GM21723 (cell line): ENCODE results near the gene YTHDC1.
A peak's percentile ranks its signal among the peaks of the same experiment; 100 is the strongest.

Experiments
- ATAC-seq: cut with Tn5 transposase; IDR thresholded peaks from one replicate; pipeline ENCODE4 v1.9.1; 2021; ENCODE audit warnings: mild to moderate bottlenecking, moderate library complexity; ENCODE audit not compliant: unreplicated experiment

The YTHDC1 gene

DNA sequence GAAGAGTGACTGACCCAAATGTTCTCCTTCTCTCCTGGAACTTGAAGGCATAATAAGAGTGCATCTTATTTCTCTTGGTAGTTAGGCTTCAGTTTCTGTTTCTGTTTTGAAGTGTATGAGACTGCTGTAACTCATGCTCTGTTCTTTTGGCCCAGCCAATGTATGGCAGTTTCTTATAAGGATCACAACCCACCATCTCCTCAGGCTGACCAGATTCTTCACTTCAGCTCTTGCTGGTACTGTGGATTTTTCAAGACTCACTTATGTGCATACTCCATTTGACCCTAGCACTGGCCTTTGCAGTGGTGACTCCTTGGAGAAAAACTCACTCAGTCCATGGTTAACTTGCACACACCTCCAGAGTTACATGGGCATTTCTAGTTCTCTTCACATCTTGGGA is 9.6 kb upstream of the YTHDC1 start:
- ATAC-seq = peak; percentile 92

DNA sequence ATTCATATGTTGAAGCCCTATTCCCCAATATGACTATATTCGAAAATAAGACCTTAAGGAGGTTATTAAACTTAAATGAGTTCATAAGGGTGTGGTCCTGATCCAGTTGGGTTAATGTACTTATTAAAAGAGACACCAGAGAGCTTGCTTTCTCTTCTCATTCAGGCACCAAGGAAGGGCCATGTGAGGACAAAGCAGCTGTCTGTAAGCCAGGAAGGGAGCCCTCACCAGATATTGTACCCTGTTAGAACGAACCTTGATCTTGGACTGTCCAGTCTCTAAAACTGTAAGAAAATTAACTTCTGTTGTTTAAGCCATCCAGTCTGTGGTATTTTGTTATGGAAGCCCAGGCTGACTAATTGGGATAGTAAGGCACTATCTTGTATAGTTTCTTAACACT is 9.1 kb upstream of the YTHDC1 start:
- ATAC-seq = peak; percentile 12

DNA sequence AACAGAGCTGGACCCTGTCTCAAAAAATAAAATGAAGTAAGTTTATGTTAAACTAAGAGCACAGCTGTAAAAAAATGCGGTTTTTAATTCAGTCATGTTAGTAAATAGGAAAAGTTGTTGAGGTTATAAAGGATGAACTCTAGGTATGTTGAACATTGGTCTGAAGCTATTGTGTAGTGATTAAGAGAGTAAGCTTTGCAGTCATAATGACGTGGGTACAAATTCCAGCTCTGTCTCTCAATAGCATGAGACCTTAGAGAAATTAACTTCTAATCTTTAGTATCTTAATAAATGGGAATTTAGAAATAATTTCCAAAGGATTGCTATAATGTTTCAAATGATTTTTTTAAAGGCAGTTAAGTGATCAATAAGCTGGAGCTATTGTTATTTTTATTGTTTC is 2.9 kb upstream of the YTHDC1 start:
- no peak for ATAC-seq

DNA sequence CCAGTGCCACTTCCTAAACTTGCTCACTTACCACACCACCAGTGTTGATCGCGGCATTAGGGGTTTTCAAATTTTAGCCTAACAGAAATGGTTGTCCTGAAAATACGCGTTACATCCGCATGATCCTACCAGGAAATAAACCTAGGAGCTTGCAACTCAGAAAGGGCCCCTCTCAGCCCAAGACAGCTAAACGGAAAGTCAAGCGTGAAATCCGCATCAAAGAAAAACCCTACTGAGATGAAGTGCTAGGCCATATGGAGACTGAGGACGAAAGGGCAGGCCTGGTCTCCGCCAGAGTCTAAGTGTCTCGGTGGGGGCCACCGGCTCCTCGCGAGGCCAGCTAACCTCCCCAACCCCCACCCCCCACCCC is 626 bp downstream of the YTHDC1 start:
- peak; percentile 12 for ATAC-seq

DNA sequence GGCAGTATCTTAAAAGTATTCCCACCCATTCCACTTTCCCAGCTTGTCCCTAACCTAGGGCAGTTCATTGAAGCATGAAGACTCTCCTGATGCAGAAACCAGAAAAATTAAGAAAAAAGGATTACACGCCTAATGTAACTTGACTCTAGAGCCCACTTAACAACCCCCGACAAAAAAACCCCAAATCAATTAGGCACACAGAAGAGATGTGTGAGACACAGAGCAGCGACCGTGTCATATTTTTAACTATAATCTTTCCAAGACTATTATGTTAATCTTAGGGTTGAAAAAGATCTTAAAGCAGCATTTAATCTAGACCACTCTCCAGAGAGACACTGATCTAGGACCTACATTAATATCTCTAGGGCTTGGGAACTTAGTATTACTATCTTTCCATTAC is 1.3 kb downstream of the YTHDC1 start:
- ATAC-seq = no peak

DNA sequence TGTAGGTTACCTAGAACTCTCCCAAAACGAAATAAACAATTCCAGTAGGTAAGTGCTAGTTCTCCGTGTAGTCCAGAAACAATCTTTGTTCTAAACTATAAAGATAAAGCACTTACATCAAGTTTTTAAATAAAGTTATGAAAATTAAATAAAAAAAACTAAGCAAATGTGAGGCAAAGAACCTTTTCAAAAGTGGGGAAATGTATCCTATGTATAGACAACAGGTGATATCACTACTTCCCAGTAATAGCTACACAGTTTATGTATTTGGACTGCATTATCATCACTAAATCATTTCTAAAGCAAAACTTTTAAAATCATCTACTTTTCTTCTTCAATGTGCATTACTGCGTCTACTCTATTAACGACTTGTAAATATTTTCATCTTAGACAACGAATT is 2.0 kb downstream of the YTHDC1 start:
- no peak for ATAC-seq

DNA sequence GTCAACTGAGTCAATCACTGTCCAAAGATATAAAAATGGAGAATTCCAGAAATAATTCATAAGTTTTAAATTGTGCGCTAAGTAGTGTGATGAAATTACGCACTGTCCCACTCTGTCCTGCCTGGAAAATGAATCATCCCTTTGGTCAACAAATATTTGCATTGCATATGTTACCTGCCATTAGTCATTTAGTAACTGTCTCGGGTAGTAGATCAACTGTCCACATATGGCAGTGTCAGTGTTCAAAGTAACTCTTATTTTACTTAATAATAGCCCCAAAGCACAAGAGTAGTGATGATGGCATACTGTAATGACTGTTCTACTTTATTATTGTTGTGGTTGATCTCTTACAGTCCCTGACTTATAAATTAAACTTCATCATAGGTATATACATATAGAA is 3.4 kb downstream of the YTHDC1 start:
- ATAC-seq = no peak

DNA sequence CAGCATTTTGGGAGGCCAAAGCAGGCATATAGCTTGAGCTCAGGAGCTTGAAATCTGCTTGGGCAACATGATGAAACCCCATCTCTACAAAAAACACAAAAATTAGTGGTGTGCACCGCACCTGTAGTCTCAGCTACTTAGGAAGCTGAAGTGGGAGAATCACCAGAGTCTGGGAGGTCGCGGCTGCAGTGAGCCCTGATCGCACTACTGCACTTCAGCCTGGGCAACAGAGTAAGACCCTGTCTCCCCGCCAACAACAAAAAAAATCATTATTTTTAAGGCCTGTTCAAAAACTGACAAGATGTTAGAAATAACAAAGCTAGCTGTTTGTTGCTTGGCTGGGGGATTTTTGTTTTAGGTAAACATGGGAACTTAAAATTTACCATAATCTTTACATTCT is 5.1 kb downstream of the YTHDC1 start:
- ATAC-seq = no peak

DNA sequence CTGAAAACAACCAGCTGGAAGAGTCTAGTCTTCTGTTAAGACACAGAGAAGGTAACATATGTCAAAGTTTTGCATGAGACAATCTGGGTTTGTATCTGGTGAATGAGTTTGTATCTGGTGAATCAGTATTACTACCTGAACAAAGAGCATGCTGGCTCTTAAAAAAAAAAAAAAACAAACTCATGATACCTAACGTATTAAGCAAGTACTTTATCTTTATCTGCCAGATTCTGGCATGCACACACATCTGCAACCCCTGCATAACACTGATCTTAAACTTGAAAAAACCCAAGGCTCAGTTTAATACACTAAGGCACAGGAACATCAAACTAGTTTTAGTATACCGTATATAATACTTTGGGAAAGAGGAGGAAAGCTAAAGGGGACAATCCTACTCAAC is 5.8 kb downstream of the YTHDC1 start:
- no peak for ATAC-seq

DNA sequence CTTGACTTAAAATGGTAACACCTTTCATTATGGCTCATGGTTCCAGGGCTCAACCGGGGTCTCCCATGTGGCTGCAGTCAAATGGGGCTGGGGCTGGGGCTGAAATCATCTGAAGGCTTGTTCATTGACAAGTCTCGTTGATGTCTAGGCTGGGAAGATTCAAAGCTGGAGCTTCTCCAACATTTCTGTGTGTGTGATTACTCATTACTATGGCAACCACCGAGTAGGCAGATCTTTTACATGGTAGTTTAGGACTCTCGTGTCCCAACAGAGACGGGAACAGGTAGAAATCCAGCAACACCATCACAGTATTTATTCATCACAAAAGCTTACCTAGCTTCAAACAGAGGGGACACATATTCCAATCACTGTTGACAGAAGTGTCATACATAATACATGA is 7.8 kb downstream of the YTHDC1 start:
- ATAC-seq = no peak

DNA sequence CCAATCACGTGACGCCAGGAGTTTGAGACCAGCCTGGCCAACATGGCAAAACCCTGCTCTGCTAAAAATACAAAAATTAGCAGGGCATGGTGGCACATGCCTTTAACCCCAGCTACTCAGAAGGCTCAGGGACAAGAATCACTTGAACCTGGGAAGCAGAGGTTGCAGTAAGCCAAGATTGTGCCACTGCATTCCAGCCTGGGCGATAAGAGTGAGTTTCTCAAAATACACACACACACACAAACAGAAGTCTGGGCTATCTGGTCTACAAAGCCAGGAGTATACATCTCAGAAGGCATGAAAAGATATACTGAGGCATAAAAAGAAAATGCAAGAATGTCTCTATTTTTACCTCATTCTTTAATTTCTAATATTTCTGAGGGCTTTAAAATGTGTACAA is 11.3 kb downstream of the YTHDC1 start:
- no peak for ATAC-seq

DNA sequence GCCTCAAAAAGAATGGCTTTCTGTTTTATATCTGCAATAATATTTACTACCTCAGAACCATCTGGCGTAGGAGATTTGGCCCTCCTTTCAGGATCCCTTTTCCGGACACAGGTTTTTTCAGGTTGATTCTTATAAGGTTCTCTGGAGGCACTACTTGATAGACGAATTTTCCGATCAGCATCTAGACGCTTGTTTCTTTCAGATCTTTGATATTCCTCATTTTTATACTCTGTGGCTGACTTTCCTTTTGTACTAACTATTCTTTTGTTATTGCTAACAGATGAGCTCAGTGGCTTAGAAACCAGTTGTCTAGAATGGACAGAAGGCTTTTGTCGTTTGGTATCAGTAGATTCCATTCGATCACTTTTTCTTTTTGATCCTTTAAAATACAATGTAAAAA is 12.4 kb downstream of the YTHDC1 start:
- no peak for ATAC-seq

DNA sequence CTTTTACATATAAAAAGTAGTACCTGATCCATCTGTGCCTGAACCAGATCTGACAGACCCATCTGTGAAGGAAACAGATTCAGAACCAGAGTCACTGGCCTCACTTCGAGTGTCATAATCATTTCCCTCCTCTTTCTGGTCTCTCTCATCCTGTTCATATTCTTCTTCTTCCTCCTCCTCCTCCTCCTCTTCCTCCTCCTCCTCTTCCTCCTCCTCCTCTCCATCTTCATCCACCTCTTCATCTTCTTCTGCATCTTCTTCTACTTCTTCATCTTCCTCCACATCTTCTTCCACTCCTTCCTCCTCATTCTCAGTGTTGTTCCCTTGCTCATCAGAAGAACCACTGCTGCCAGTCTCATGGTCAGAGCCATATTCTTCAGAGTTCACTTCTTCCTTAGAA is 12.9 kb downstream of the YTHDC1 start:
- no peak for ATAC-seq

DNA sequence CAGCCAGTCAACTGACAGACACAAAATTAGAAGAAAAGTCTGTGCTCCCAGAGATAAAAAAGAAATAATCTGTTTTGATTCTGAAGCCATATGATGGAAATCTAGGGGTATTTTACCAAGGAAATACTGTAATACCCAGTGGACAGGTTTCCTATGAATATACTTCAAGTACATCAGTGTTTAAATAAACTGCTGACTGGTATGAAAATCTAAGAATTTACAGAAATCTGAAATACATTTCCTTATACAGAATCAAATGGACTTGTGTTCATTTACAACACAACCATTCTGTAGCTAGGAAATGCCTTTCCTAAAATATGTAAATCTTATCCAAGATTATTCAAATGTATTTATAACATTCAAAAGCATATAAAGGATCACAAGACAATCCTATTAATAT is 13.4 kb downstream of the YTHDC1 start:
- no peak for ATAC-seq

DNA sequence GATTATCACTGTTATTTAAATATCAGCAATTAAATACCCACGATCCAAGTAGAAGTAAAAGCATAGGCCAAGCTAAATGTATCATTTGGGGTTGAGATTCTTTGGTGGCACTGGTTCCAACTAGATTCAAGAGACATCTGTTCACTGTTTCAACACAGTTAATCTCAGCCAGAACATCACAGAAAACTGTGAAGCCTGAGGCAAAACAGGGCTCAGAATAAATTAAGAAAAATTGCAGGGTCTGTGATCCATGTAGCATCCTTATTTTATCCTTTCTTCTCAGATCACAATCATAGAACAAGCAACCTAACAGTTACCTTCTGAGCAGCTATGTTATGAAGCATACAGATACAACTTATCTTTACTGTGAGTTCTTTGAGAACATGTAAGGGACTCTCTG is 23.7 kb downstream of the YTHDC1 start:
- no peak for ATAC-seq

DNA sequence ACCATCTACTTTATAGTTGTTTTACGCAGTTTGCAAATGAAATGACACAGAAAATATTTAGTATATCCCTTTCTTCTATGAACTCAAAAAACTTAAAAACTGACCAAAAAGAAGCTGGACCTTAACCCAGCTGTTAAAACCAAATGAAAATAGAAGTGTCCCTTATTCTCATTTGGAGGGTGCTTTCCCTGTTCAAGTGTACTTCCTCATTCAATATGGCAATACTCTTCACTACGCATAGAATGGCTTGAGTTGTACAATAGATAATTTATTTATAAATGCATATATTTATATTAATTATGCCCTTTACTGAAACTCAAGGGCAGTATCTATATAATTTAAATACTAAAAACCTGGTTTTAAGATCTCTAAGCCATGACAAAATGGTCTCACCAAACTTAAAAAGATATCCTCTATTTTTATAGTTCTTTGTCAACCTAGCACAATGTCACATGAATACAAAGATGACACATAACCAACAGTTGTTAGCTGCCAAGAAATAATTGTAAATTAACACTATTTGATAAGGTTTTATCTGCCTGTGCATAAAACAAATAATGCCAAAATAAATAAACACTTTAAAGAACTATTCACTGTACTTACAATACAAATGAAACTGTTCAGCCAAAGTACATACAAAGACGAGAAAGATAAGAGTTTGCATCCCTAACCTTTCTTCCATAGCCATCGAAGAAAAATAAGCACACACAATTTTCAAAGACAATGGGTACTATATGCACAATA is 25.2 kb downstream of the YTHDC1 start:
- no peak for ATAC-seq

DNA sequence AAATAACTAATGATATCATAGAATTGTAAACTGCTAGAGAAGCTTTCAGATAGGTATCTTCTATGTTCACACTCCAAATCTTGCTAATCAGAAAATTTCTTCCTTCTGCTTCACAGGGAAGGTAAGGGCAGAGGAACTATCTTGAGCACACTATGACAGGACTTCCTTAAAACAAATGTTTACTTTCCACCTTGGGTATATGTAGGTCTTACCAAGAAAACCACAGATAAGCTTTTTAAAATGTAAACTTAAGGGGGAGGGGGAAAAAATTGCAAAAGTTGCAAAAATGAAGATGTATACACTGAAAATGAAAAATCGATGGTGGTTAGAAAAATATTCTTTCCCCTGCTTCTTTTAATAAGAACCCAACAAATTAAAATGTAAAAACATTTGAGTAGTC is 30.9 kb downstream of the YTHDC1 start:
- ATAC-seq = no peak

DNA sequence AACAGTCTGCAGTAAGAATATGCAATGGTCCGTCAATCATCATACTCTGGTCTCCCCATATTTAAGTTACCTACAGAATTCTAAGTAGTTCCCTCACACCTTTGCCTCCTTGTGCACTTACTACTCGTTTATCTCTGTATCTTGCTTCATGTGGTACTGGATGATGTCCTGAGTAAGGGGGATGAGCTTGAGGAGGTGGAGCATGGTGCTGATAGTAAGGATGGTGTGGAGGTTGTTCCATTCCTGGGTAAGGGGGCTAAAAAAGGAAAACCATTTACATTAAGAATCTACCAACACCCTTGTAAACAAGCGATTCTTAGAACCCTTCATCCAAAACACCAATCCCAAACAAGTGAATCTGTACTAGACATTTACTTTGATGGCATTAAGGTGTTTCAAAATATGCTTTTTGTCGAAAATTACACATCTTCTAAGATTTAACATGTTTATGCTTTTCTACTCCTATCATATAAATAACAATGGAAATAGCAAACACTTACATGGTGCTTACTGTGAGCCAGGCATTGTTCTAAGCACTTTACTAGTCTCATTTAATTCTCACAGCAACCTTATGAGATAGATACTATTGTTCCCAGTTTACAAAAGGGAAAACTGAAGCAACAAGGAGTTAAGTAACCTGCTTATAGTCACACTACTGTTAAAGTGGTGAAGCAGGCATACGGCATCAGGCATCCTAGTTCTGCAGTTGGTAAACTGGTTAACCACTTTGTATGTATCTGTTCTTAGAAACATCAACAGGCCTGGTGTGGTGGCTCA is 33.5 kb downstream of the YTHDC1 start:
- ATAC-seq = no peak

DNA sequence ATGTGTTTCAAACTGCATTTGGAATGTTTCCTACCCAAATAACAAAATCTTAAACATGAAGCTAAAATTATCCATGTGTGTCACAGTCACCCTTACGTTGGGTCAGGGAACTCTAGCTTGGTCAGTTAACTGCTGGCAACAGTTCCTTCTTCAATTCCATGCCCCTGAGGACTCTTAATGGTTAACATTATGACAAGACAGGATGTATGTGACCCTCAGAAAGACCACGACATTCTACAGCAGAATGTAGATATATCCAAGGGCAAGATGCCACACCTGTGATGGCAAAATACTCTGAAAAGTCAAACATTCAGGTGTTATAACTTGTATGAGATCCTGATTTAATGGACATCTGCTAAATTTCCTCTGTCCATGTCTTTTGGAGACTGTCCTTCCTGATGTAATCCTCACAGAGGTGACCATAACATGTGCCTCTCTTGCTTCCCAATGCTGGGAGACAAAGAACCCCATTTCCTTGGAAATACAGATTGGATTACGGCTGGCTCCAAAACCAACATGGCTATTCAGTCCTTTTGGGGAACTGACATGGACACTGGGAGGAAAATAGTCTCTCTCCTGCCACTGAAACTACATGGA is 39.1 kb downstream of the YTHDC1 start:
- no peak for ATAC-seq

DNA sequence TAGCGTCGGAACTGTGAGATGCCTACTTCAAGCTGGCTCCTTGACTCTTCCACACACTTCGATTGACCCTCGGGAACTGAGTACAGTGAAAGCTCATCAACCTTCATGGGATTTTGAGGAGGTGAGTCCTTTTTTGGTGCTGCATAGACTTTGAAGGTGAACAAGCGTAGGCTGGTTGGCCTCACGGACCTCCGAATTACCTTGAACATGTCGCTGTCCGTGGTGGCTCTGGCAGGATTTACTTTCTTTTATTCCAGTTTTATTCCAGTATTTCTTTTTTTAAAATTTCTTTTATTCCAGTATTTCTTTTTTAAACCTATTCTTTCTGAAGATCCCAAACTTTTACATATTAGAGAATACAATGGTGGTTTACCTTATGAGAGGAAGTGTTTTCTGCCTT is 45.2 kb downstream of the YTHDC1 start:
- ATAC-seq = no peak

DNA sequence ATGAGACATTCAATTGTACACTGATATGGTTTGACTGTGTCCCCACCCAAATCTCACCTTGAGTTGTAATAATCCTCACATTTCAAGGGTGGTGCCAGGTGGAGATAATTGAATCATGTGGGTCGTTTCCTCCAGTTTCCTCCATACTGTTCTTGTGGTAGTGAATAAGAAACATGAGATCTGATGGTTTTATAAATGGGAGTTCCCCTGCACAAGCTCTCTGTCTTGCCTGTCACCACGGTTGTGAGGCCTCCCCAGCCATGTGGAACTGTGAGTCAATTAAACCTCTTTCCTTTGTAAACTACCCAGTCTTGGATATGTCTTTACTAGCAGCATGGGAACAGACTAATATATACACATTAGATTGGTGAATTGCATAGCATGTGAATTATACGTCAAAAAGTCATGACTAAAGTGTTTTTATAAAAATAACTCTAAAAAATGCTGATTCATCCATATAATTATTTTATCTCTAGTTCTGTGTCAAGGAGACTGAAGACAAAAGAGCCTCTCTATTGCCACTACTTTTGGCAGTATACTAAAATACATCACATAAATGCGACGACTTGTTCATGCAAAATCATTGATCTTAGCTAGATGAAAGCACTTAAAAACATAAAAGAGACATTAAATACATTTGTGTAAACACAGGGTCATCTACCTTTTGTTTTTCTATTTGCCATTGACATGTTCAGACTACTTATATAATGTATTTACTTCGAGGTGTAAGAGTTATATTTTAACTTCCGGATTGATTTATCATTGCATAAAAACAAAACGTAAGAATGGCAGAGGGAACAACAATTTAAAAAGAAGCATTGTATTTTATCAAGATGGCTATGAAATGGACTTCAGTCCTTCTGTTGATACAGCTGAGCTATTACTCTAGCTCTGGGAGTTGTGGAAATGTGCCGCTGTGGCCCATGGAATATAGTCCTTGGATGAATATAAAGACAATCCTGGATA is 50.1 kb downstream of the YTHDC1 start:
- no peak for ATAC-seq
